ENCODE measurements around the gene DPAGT1. TPM values are rescaled to one million over a fixed set of nuclear protein-coding genes. Genes with fewer than 3 reads are reported as not detected.

DPAGT1 gene
- total RNA-seq, 1 donor from 2014 or later = 41.2 TPM

DNA sequence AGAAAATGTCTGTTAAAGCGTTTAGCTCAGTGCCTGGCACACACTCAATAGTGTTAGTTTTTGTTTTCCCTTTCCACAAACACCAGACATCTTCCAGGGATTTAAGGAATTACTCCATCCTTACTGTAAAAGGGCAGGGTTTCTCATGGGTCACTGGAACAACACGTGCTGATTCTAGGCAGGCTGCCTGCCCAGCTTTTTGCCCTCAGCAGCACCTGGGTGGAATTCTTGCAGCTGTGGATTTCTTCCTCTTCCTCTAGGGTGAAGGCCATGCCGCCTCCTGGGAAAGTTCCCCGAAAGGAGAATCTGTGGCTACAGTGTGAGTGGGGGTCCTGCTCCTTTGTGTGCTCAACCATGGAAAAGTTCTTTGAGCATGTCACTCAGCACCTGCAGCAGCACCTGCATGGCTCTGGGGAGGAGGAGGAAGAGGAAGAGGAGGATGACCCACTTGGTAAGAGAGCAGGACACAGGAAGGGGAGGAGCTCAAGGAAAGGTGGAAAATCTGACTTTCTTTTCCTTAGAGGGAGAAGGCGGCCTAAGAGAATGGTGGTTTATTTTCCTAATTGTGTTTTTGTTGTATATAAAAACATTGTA, 25.1 kb upstream of the DPAGT1 start:
- H3K9me3 Mint-ChIP-seq (ENCODE audit: low read depth) = no peaks in the 10 kb centered on the region
- peaks cover 20% of the 10 kb centered on the region for H3K36me3 Mint-ChIP-seq (ENCODE audit: low read depth)
- no peak overlapping the region for H3K27ac Mint-ChIP-seq (ENCODE audit: unreplicated experiment)
- no peak for TF ChIP-seq CTCF (IDR thresholded peaks at IDR 0.05)
- no peak overlapping the region for H3K4me3 Mint-ChIP-seq (ENCODE audit: unreplicated experiment)
- H3K4me1 Mint-ChIP-seq (ENCODE audit: low read depth) = peaks cover 19% of the 10 kb centered on the region
- no peak for DNase-seq (ENCODE audit: low spot score)
- no peaks in the 10 kb centered on the region for H3K27me3 Mint-ChIP-seq (ENCODE audit: low read depth)

DNA sequence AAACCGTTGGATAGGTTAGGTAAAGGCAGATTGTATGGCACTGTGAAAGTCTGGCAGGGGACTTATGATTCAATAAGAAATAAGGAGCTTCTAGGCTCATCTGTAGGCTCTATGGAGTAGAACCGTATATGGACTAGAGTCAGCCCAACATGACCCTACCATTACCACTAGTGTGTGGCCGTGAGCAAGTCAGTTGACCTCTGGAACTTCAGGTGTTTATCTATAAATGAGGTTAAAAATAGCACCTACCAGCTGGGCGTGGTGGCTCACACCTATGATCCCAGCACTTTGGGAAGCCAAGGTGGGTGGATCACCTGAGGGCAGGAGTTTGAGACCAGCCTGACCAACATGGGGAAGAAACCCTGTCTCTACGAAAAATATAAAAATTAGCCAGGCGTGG, 24.2 kb upstream of the DPAGT1 start:
- H3K9me3 Mint-ChIP-seq (ENCODE audit: low read depth) = no peaks in the 10 kb centered on the region
- no peaks in the 10 kb centered on the region for H3K27me3 Mint-ChIP-seq (ENCODE audit: low read depth)
- TF ChIP-seq CTCF (IDR thresholded peaks at IDR 0.05) = no peak
- no peak overlapping the region for H3K4me3 Mint-ChIP-seq (ENCODE audit: unreplicated experiment)
- no peak for DNase-seq (ENCODE audit: low spot score)
- H3K27ac Mint-ChIP-seq (ENCODE audit: unreplicated experiment) = no peak overlapping the region
- peaks cover 12% of the 10 kb centered on the region for H3K36me3 Mint-ChIP-seq (ENCODE audit: low read depth)
- peaks cover 22% of the 10 kb centered on the region for H3K4me1 Mint-ChIP-seq (ENCODE audit: low read depth)

DNA sequence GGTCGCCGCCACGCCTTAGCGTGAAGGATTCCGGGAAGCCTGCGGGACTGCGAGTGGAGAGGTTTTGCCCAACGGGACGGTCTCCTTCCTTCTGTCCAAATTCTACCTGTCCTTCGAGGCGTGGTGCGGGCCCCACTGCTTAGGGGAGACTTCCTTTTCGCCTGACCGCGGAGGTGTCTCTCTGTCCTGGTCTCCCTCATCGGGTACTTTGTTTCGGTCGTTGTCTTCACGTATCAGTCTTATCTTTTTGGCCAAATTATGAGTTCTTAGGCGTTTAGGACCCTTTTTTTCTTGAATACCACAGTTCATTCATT, 20.1 kb upstream of the DPAGT1 start:
- H3K27ac Mint-ChIP-seq (ENCODE audit: unreplicated experiment) = peak overlapping the region; percentile 86
- TF ChIP-seq CTCF (IDR thresholded peaks at IDR 0.05) = no peak
- H3K9me3 Mint-ChIP-seq (ENCODE audit: low read depth) = no peaks in the 10 kb centered on the region
- peaks cover 3% of the 10 kb centered on the region for H3K36me3 Mint-ChIP-seq (ENCODE audit: low read depth)
- no peak for DNase-seq (ENCODE audit: low spot score)
- peaks cover 28% of the 10 kb centered on the region for H3K4me1 Mint-ChIP-seq (ENCODE audit: low read depth)
- peak overlapping the region; percentile 90 for H3K4me3 Mint-ChIP-seq (ENCODE audit: unreplicated experiment)
- H3K27me3 Mint-ChIP-seq (ENCODE audit: low read depth) = no peaks in the 10 kb centered on the region

GRCh38 chr11:119121008-119121810, 19.6 kb upstream of the DPAGT1 start, which contains the start of gene HINFP:
TSS of gene HINFP (plus strand) at chr11:119121580. CDS start at chr11:119126945, 5,365 bp downstream.
- Mint-ChIP-seq H3K4me3 (ENCODE audit: unreplicated experiment) (peak within 1 kb of the TSS; percentile 90), H3K9me3 (ENCODE audit: low read depth) (no peaks in the 10 kb centered on the region), H3K36me3 (ENCODE audit: low read depth) (peaks cover 4% of the 10 kb centered on the region), H3K27ac (ENCODE audit: unreplicated experiment) (peak within 1 kb of the TSS; percentile 89), H3K4me1 (ENCODE audit: low read depth) (peaks cover 28% of the 10 kb centered on the region), H3K27me3 (ENCODE audit: low read depth) (no peaks in the 10 kb centered on the region)
- TF ChIP-seq CTCF (IDR thresholded peaks at IDR 0.05) = no peak
- DNase-seq (ENCODE audit: low spot score) = peak; percentile 100

- peaks cover 28% of the 10 kb centered on the region for H3K4me1 Mint-ChIP-seq (ENCODE audit: low read depth)
- no peak for TF ChIP-seq CTCF (IDR thresholded peaks at IDR 0.05)
- H3K27me3 Mint-ChIP-seq (ENCODE audit: low read depth) = no peaks in the 10 kb centered on the region
- peak overlapping the region; percentile 90 for H3K4me3 Mint-ChIP-seq (ENCODE audit: unreplicated experiment)
- H3K9me3 Mint-ChIP-seq (ENCODE audit: low read depth) = no peaks in the 10 kb centered on the region
- H3K36me3 Mint-ChIP-seq (ENCODE audit: low read depth) = peaks cover 5% of the 10 kb centered on the region
- H3K27ac Mint-ChIP-seq (ENCODE audit: unreplicated experiment) = peak overlapping the region; percentile 89
- no peak for DNase-seq (ENCODE audit: low spot score)
Measured at GRCh38 chr11:119120639-119121007, 19.0 kb upstream of the DPAGT1 start.
